Right forelimb (tissue), 1 donor: ENCODE results near the gene C1orf210.

Source experiments
- DNase-seq: peaks from one replicate; pipeline ENCODE4 v3.0.0-alpha.2; 2018

The C1orf210 gene

DNA sequence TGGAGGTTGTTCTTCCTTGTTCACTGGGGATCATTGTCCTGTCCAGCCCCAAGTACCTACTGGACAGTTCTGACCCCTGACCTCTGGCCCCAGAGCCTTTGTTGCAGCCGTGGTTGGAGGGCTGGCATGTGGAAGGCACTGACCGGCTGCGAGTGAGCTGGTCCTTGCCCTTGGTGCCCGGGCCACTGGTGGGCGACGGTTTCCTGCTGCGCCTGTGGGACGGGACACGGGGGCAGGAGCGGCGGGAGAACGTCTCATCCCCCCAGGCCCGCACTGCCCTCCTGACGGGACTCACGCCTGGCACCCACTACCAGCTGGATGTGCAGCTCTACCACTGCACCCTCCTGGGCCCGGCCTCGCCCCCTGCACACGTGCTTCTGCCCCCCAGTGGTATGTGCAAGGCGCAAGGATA lies 26.8 kb upstream of the C1orf210 start:
- no peak for DNase-seq

DNA sequence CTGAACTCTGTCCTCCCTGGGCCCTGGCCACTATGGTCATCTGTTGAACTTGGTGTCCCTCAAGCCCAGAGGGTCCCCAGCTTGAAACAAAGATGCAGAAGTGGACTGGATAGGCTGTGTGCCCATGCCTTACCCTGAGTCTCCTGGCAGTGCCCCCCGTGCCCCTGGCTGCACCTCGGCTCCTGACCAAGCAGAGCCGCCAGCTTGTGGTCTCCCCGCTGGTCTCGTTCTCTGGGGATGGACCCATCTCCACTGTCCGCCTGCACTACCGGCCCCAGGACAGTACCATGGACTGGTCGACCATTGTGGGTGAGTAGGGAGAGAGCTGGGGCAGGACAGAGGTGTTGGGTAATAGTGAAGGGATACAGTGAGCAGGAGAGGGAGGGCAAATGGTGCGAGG lies 26.1 kb upstream of the C1orf210 start:
- no peak for DNase-seq

DNA sequence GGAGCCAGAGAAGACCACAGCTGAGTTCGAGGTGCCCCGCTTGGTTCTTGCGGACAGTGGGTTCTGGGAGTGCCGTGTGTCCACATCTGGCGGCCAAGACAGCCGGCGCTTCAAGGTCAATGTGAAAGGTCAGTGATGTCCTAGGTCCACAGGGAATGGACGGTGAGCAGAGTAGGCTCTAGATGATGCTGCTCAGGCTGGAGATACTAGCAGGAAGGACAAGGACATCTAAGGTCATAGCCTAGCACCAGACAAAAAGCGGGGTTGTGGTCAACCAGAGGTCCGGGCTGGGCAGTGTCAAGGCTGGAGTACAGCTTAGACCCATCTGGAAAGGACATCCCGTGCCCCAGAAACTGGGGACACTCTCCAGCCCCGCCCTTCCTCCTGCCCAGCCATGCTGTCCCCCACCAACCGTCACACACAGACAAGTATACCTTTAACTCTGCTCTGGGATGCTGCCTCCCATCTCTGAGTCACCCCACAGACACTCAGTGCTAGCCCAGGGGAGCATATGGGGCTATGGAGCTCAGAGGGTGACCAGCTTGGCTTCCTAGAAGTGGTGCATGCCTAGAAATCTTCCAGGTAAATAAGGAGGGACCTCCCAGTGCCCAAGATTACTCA lies 24.1 kb upstream of the C1orf210 start:
- no peak for DNase-seq

DNA sequence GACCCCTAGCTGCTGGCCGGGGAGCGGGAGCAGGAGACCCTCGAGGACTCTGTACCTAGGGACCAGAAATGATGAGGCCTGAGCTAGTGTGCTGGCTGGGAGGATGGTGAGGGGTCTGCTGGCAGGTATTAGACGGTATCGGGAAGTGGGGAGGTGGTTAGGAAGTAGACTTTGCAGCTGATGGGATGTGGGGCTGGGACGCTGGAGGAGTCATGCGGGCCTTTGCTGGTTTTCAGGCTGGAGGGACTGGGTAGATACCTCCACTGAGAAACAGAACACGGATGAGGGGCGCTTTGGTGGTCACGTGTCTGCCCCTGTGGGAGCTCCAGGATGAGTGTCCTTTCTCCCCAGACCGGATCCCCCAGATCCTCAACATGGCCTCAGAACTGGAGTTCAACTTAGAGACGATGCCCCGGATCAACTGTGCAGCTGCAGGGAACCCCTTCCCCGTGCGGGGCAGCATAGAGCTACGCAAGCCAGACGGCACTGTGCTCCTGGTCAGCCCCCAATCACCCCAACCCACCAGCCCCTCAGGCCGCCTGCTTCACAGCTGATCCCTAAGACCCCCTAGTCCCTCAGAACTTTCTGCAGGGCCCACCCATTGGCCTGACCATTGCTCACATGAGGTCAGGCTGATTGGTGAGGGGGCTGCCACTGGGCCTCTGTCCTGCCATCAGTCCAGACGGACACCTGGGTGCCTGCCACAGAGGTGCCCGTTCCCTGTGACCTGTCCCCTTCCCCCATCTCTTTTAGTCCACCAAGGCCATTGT lies 23.4 kb upstream of the C1orf210 start:
- no peak for DNase-seq

DNA sequence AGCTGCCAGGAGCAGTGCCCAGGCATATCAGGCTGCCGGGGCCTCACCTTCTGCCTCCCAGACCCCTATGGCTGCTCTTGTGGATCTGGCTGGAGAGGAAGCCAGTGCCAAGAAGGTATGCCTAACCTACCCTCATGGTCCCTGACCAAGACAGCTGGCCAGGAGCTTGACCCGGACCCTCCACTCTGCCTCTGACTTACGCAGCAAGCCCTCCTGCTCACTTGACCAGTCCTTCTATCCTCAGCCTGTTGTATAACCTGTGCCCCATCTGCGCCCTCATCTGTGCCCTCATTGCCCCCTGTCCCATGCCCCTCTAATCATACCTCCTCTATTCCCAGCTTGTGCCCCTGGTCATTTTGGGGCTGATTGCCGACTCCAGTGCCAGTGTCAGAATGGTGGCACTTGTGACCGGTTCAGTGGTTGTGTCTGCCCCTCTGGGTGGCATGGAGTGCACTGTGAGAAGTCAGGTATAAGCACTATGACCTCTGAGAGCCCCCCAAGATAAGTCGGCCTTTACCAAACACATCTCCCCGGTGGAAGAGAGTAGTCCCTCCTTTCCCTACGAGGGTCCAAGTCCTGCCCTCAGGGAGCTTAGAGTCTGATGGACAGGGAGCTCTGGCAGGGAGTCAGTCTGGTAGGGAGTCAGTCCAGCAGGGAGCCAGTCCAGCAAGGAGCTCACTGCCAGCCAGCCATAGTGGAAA lies 22.2 kb upstream of the C1orf210 start:
- DNase-seq = peak; percentile 42

DNA sequence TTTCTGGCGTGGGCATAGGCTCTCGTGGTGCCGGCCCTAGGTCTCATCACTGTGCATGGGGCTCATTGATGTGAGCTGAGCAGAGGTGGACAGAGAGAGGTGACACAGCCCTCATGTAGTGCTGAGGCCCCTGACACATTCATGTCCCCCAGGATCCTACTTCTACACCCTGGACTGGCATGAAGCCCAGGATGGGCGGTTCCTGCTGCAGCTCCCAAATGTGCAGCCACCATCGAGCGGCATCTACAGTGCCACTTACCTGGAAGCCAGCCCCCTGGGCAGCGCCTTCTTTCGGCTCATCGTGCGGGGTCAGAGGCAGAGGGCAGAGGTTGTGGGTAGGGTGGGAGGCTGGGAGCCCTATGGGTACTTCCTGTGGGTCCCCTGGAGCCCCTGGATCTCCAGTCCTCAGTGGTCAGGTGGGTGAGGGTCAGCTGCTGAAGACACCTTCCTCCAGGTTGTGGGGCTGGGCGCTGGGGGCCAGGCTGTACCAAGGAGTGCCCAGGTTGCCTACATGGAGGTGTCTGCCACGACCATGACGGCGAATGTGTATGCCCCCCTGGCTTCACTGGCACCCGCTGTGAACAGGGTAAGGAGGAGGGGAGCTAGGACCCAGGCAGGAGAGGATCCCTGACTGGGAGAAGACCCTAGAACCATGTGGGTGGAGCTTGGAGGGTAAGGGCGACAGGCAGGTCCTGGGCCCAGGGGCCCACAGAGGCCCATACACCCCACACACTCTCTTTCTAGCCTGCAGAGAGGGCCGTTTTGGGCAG lies 21.5 kb upstream of the C1orf210 start:
- peak; percentile 33 for DNase-seq

DNA sequence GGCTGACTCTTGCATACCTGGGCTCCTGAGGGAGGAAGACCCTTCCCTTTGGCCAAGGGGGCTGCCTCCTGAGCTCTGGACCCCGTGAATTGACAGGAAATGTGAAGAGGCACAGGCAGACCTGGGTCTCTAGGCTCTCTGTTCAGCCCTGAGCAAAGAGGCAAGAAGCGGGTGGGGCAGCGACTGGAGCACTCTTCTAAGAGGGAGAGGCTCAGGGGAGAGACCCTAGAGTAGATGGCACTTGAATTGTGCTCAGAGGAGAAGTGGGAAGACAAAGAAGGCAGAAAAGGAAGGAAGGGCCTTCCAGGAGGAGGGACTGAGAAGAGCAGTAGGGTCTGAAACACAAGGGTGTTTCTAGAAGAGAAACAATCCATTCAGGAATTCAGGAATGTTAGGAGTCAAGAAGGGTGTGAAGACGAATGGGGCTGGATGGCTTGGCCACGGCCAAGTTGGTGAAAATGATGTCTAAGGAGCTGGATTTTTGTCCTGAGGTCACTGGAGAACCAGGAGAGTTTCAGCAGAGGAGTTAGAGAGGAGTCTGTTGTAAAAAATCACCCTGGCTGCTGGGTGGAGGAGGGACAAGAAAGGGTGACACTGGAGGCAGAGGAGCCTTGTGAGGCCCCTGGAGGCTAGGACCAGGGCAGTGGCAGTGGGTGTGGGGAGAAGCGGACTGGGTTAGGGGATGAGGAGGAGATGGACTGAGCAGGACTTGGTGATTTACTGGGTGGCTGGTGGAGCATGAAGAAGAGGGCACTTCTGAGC lies 20.7 kb upstream of the C1orf210 start:
- DNase-seq = peak; percentile 23

DNA sequence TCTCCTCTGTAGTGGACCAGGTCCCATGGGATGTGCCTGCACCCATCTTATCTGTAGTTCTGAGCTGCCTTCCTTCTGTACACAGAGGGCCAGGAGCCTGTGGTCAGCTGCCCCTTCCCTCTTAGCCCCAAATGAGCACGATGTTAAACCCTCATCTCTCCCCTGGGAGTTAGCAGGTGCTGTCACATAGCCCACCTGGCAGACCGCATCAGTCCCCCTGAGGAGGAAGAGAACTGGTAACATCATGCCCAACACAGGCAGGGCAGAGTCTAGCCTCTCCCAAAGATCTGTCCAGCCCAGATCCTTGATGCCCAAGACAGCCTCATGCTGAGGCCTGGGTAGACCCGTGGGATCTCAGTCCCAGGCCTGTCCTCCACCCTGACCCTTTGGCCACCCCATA lies 20.1 kb upstream of the C1orf210 start:
- DNase-seq = peak; percentile 5

DNA sequence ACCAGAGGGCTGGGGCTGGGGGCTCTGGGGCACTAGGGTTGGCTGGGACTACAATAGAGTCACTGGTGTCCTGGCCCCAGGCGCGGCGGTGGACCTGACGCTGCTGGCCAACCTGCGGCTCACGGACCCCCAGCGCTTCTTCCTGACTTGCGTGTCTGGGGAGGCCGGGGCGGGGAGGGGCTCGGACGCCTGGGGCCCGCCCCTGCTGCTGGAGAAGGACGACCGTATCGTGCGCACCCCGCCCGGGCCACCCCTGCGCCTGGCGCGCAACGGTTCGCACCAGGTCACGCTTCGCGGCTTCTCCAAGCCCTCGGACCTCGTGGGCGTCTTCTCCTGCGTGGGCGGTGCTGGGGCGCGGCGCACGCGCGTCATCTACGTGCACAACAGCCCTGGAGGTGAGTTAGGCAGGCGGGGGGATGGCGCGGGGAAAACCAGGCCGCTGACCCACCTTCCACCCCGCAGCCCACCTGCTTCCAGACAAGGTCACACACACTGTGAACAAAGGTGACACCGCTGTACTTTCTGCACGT lies 19.5 kb upstream of the C1orf210 start:
- DNase-seq = peak; percentile 18

DNA sequence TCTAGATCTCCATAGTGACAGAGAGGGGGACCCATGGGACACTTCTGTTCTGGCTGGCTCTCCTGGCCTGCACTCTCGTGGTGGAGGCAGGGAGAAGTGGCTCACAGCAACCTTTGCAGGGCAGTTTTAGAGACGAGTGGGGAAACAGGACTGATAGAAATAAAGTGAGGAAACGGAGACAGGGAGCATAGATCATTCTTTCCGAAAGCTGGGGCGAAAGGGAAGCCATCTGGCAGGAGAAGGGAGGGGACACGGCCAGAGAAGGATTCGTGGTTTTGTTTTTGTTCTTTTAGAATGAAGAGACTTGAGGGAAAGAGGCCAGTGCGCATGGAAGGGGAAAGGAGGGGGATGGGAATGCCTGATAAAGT lies 18.9 kb upstream of the C1orf210 start:
- peak; percentile 51 for DNase-seq

DNA sequence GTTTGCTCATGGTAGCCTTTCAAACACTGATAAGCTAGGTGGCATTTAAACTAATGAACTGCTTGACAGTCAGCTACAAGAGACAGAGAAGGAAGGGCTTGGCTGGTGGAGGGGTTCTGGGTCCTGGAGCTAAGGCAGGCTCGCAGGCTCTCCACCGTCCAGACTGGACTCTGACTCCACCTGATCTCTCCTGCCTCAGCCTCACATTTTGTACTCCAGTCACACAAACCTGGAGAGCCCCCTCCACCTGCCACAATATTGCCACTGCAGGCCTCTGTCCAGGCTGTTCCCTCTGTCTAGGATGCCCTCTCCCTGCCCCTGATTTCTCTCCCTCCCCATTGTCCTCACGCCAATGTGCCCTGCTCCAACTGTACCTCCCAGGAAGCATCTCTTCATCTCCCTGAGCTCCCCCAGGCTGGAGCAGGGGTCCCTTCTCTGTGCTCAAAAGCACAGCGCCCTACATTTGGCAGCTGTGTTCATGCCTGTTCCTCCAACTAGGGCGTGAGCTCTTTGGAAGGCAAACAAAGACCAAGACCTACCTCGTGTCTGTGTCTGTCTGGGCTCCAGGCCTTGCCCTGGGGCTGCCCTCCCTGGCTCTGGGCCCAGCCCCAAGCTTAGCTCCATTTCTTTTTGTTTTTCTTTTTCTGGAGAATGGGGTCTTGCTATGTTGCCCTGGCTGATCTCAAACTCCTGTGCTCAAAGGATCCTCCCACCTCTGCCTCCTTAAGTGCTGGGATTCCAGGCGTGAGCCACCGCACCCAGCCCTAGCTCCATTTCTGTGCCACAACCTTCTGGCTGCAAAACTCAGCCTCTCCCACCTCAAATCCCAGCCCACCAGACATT lies 18.3 kb upstream of the C1orf210 start:
- peak; percentile 35 for DNase-seq

DNA sequence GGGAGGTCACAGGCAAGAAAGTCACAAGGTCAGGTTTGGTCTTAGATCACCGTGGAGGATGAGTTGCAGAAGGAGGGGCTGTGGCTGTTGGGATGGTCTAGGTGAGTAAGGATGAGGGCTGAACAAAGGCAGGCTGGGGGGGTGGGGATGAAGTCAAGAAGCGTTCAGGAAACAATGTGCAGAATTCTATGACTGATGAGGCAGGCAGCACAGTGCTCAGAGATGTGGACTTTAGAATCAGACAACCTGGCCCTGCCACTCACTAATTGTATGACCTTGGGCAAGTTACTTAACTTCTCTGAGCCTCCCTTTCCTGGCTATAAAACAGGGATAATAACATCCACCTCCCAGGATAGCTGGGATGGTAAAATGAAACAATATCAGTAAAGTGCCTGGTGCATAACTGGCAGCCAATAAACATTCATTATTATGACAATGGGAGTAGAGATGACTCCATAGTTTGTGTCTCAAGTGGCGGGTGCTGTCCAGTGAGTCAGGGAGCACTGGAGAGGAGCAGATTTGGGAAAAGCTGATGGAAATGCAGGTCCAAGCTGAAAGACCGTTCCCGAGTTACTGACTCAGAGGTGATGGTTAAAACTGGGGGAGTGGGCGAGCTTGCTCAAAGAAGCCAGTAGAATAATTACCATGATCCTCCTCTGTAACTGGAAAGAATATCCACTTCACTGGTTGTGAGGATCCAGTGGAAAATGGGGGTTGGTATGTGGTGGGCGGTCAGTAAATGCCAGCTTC lies 17.5 kb upstream of the C1orf210 start:
- DNase-seq = peak; percentile 20

DNA sequence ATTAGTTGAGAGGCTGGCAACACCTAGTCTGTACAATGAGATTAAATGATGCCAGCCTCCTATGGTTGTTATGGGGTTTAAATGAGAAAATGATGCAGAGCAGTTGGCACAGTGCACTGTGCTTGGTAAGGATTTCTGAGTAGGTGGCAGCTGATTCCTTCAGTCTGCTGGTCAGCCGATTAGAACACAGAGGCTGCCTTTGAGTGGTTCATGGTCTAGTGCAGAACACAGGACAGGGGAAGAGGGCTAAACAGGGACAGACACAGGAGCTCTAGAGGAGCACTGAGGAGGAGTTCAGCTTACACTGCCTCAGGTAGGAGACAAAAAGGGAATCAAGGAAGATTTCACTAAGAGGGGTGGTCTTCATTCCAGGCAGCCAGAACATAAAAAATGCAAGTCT lies 16.8 kb upstream of the C1orf210 start:
- peak; percentile 25 for DNase-seq

DNA sequence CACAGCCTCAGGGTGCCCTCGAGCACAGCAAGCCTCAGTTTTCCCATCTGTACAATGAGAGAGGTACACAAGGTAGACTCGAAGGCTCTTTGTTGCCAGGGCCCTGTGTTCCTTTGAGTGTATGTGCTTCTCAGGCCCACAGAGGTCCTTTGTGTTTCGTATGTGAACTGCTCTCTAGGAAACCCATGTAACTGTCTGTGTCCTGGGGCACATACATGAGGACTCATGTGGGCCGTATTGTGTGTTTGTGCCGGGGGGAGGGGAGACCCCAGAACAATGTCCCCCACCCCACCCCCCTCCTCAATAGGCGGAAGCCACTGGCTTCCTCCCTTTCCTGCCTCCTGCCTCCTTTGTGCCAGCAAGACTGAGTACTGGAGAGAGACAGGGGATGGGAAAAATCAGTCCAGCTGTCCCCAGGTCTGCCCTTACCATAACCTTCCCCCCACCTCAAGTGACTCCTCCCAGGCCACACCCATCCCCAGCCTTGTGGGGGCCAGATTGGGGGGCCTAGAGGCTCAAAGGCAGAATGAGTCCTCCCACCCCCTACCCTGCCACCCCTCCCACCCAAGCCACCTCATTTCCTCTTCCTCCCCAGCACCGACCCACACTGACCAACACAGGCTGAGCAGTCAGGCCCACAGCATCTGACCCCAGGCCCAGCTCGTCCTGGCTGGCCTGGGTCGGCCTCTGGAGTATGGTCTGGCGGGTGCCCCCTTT lies 15.2 kb upstream of the C1orf210 start, which contains the start of gene TIE1:
TIE1 (plus strand) TSS at position 605 of the 717 bp plus-strand sequence; CDS start at position 695, 90 bp downstream.
- no peak for DNase-seq

DNA sequence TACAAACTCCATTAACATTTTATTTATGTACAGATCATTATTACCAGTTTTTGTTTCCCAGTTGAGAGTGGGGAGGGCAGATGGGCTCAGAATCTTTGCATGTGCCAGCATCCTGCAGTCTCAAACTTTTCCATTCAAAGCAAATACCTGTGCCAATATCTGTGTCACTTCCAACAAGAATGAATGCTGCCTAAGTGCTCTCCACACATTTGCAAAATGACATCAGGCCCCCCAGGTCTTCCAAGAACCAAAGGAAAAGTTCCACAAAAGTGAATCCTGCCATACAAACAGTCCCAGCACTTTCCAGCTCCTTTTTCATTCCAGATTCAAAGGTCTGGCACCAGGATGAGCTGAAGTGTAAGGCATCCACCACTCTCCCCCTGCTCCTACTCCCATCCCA lies 13.7 kb upstream of the C1orf210 start:
- no peak for DNase-seq

DNA sequence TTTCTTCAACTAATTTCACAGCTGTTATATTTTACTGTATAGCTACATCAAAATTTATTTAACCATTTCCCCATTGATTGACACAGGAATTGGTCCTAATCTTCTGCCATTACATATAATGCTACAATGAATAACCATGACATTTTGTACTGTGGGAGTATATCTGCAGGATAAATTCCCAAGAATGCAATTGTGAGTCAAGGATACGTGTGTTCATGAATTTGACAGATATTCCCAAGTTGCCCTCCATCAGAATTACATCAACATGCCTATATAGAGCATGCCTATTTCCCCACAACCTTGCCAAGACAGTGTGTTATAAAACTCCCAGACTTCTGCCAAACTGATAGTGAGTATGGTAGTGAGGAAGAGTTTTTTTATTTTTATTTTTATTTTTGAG lies 12.7 kb upstream of the C1orf210 start:
- DNase-seq = no peak

DNA sequence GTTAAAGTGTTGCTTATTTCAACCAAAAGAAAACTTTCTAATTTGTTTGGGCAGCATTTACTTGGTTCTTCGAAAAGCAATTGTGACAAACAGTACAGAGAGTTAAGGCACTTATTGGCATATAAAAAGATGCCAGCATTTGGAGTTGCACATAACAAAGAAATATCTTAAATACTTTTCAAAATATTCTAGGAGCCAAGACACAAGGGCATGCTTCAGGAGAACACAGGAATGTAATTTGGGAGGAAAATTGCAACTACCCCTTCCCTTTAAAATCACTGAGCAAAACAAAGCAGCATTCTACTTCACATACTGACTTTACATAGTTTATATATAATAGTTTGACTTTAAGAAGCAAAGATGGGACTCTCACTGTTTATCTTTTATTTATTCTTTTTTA lies 10.8 kb upstream of the C1orf210 start:
- no peak for DNase-seq

DNA sequence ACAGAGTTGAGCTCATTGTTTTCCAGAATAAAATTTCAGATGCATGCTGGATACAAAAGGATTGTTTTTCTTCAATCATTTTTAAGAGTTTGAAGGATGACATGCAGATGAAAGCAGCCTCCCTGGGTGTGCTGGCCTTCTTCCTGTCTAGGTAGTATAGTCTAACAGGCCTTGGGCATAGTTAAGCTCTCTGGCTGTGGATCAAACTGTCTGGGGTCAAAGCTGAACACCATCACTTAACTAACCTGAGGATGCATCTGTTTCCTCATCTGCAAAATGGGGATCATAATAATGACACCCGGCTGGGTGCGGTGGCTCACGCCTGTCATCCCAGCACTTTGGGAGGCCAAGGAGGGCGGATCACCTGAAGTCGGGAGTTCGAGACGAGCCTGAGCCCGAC lies 9.4 kb upstream of the C1orf210 start:
- no peak for DNase-seq

DNA sequence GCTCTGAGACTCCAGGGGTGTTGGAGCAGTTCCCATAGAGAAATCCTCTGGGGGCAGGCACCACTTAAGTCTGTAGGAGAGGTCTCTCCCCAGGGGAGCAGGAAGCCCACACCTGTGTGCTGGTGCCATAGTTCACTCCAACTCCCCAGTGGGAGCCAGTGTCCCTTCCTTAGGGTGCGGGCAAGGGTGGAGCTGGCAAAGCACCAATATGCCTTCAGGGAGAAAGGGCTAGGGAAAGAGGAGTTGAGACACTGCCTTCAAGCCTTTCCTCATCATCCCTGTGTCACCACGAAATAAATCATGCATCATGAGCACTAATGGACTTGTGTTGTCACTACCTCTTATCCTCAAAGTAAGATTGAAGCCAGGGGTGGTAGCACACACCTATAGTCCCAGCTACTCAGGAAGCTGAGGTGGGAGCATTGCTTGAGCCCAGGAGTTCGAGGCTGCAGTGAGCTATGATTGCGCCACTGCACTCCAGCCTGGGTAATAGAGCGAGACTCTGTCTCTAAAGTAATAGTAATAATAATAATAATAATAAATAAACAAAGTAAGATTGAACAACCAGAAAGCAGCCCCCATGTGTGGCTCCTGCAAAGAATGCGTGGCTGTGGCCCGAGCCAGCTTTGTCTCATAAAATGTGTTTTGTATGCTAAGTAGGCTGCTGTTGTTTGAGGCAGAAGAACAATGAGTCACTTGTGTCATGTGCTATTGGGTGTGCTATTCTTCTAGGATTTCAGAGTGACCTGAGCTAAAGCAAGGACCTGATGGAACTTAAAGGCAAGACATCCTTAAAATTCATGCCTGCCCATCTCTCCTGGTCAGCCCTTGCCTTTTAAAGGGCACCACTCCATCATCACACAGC lies 8.7 kb upstream of the C1orf210 start:
- DNase-seq = no peak
